Activated naive CD4-positive, alpha-beta T cell treated with anti-CD3 and anti-CD28 coated beads for 36 hours (primary cell): ENCODE data around the gene UCKL1. TPM values are rescaled to one million over a fixed set of nuclear protein-coding genes. Genes with fewer than 3 reads are reported as not detected.

ENCODE experiments used
- CTCF ChIA-PET: fragments of 350-600 bp; sonication (Branson Sonifier 250); formaldehyde crosslinking; loops from one replicate; lab custom pipeline; 2021; ENCODE audit warnings: antibody characterized with exemption; lab: Charles Lee
- DNase-seq: peaks from one replicate; pipeline ENCODE4 v3.0.0-alpha.2; 2020
- H3K27ac Mint-ChIP-seq: one replicate; pipeline ENCODE4 v1.8.0; 2021; ENCODE audit warnings: mild to moderate bottlenecking, mixed read lengths
- H3K27me3 Mint-ChIP-seq: one replicate; pipeline ENCODE4 v1.8.0; 2021; ENCODE audit warnings: low read depth, mixed read lengths
- H3K36me3 Mint-ChIP-seq: one replicate; pipeline ENCODE4 v1.8.0; 2021; ENCODE audit warnings: low read depth, mixed read lengths
- H3K4me1 Mint-ChIP-seq: one replicate; pipeline ENCODE4 v1.8.0; 2021; ENCODE audit warnings: low read depth, mixed read lengths
- H3K4me3 Mint-ChIP-seq: one replicate; pipeline ENCODE4 v1.8.0; 2021; ENCODE audit warnings: mild to moderate bottlenecking, moderate library complexity, mixed read lengths
- H3K9me3 Mint-ChIP-seq: one replicate; pipeline ENCODE4 v1.8.0; 2021; ENCODE audit warnings: mixed read lengths
- intact Hi-C: fragments of 100-400 bp; cut with micrococcal nuclease; formaldehyde crosslinking; loops from one replicate; pipeline ENCODE4 v1.15.1; 2023
- total RNA-seq, 2 experiments: library from RNA; stranded (reverse); gene quantifications; one replicate each; pipeline ENCODE4 v1.2.3, GENCODE V29; 2021

Gene UCKL1
- total RNA-seq, 2 experiments from 2014 or later: 23.3 to 23.9 TPM

DNA sequence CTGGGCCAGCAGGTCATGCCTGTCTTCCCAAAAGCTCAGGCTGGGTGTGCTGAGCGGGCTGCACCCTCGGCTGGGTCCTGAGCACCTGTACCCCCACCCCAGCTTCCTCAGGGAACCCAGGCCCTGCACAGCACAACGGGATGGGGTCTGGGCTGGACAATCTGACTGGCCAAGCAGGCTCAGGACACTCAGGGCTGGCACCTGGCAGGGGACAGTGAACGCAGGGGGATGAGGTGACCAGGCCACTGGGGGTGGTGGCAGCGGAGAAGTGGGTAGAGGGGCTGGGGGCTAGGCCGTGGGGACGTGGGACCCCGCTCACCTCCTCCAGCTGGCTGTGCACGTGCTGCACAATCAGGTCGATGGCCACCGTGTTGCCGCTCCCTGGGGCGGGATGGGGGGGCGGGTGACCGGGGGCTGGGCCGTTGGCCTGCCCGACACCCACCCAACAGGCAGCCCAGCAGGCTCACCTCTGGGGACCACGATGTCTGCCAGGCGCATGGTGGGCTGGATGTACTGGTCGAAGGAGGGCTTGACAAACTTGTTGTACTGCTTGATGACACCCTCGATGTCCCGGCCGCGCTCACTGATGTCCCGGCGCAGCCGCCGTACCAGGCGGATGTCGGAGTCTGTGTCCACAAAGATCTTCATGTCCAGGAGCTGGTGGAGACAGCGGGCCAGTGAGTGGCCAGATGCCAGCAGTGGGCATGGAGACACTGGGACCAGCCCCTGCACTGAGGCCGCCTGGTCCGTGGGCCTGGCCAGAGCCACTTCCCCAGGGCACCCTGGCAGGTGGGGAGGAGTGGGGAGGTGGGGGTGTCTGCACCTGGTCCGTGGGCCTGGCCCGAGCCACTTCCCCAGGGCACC, 11.9 kb downstream of the UCKL1 start:
- Mint-ChIP-seq H3K27me3 (no peaks in the 10 kb centered on the region), H3K27ac (no peak overlapping the region), H3K9me3 (no peaks in the 10 kb centered on the region), H3K4me1 (peaks cover 34% of the 10 kb centered on the region), H3K4me3 (no peak overlapping the region), H3K36me3 (peaks cover 13% of the 10 kb centered on the region)
- CTCF ChIA-PET: no interaction called here
- no peak for DNase-seq
- intact Hi-C loops: no loop called here

DNA sequence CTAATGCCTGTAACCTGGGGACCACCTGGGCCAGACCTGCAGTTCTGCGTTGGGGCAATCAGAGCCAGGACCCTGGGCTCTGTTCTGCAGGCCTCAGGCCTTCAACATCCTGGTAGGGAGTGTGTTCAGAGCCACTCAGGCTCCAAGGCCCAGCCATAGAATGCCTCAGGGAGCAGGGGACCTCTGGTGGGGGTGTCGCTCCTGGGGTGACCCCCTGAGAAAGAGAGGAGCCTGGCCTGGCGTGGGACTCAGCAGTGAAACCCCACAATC, 12.5 kb downstream of the UCKL1 start:
- intact Hi-C loops: no loop called here
- peaks cover 29% of the 10 kb centered on the region for H3K4me1 Mint-ChIP-seq
- no peak for DNase-seq
- H3K9me3 Mint-ChIP-seq: no peaks in the 10 kb centered on the region
- CTCF ChIA-PET: no interaction called here
- H3K27me3 Mint-ChIP-seq: no peaks in the 10 kb centered on the region
- H3K4me3 Mint-ChIP-seq: no peak overlapping the region
- peaks cover 13% of the 10 kb centered on the region for H3K36me3 Mint-ChIP-seq
- no peak overlapping the region for H3K27ac Mint-ChIP-seq

DNA sequence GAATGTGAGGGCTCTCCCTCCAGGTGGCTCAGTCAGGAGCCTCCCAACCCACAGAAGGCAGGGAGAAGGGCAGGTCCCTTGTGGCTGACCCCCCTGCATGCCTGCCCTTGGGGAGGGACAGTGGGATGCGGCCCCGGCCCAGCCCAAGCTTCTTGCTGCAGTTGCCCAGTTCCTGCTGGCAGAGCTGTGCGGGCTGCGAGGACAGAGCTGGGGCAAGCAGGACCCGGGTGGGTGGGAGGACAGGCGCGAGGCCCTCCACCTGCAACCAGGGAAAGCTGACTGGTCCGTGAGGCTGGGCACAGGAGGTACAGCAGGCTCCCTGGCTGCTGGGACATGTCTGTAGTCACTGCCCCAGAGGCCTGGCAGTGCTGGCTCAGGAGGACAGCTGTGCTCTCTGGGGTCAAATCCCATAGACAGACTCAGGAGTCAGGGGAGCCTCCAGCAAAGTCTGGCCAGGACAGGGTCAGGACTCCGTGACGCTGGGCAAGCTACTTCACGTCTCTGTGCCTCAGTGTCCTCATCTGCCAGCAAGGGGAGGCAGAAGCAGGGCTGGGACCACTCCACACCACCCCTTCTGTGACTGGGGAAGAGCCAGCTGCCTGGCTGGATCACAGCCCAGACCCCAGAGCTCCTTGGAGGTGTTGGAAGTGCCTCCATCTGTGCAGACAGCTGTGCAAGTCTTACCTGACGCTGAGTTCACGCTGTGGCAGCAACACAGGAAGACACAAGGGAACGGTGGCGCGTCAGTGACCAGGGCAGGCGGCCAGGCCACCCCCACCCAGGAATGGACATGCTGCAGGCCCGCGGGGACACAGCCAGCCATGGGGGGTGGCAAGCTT, 13.0 kb downstream of the UCKL1 start:
- no peak overlapping the region for H3K27ac Mint-ChIP-seq

DNA sequence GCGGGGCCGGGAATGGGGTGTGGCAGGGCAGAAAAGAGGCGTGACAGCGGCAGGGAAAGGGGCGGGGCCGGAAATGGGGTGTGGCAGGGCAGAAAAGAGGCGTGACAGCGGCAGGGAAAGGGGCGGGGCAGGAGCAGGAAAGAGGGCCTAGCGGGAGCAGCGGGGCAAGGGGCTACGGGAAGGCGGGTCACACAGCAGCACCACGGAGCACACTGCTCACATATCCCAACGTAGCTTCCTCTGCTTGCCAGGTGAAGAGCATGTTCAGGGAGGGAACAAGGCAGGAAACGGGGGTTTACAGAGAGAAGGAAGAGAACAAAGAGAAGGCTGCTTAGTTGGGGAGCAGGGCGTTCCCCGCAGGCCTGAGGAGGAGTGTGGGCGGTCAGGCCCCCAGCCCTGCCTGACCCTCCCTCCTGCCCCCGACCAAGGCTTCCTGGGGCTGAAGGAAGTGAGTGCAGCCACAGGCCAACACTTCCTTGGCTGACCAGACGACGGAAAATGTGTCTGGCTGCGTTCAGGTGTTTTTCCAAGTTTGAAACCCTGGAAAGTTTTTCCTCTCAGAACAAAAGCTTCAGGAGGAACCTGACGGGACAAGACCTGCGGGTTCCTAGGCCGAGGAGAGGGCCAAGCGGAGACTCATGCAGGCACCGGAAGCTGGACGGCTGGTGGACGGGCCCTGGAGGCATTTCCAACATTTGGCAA, 13.8 kb downstream of the UCKL1 start:
- peaks cover 11% of the 10 kb centered on the region for H3K36me3 Mint-ChIP-seq
- intact Hi-C loops: no loop called here
- H3K27ac Mint-ChIP-seq: peak overlapping the region; percentile 54
- no peaks in the 10 kb centered on the region for H3K27me3 Mint-ChIP-seq
- DNase-seq: peak; percentile 49
- H3K4me3 Mint-ChIP-seq: no peak overlapping the region
- CTCF ChIA-PET: no interaction called here
- H3K4me1 Mint-ChIP-seq: peaks cover 15% of the 10 kb centered on the region
- H3K9me3 Mint-ChIP-seq: no peaks in the 10 kb centered on the region

More for the DNA sequence above, 13.0 kb downstream of the UCKL1 start:
- no peaks in the 10 kb centered on the region for H3K27me3 Mint-ChIP-seq
- peaks cover 23% of the 10 kb centered on the region for H3K4me1 Mint-ChIP-seq
- no peaks in the 10 kb centered on the region for H3K9me3 Mint-ChIP-seq
- CTCF ChIA-PET: no interaction called here
- no peak for DNase-seq
- H3K4me3 Mint-ChIP-seq: no peak overlapping the region
- H3K36me3 Mint-ChIP-seq: peaks cover 12% of the 10 kb centered on the region
- intact Hi-C loops: no loop called here

DNA sequence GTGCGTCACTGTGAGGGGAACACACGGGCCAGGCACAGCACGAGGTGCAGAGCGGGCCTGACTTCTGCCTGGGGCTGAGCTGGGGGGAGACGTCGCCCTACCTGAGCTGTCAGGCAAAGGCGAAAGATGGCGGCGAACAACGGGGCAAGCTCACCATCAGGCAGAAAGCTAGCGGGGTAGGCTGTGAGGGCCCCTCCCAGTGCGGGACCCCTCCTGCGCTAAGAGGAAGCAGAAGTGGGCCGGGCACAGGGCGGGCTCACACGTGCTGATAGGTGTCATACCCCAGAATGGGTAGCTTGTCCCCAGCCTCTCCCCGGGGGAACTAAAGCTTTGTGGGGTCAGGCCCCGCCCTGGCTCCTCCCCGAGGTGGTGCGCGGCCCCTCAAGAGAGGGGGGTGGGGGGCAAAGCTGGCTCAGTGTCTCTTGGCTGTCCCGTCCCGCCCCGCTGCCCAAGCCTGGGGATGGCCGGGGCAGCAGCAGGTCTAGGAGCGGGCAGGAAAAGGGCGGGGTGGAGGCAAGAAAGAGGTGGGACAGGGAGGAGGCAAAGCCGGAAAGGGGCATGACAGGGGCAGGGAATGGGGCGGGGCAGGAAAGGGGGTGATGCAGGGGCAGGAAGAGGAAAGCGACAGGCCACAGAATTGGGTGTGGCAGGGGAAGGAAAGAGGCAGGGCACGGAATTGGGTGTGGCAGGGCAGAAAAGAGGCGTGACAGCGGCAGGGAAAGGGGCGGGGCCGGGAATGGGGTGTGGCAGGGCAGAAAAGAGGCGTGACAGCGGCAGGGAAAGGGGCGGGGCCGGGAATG, 14.7 kb downstream of the UCKL1 start:
- intact Hi-C loops: no loop called here
- peak; percentile 84 for DNase-seq
- H3K4me3 Mint-ChIP-seq: no peak overlapping the region
- CTCF ChIA-PET: no interaction called here
- peak overlapping the region; percentile 71 for H3K27ac Mint-ChIP-seq
- no peaks in the 10 kb centered on the region for H3K27me3 Mint-ChIP-seq
- peaks cover 10% of the 10 kb centered on the region for H3K4me1 Mint-ChIP-seq
- peaks cover 11% of the 10 kb centered on the region for H3K36me3 Mint-ChIP-seq
- no peaks in the 10 kb centered on the region for H3K9me3 Mint-ChIP-seq

DNA sequence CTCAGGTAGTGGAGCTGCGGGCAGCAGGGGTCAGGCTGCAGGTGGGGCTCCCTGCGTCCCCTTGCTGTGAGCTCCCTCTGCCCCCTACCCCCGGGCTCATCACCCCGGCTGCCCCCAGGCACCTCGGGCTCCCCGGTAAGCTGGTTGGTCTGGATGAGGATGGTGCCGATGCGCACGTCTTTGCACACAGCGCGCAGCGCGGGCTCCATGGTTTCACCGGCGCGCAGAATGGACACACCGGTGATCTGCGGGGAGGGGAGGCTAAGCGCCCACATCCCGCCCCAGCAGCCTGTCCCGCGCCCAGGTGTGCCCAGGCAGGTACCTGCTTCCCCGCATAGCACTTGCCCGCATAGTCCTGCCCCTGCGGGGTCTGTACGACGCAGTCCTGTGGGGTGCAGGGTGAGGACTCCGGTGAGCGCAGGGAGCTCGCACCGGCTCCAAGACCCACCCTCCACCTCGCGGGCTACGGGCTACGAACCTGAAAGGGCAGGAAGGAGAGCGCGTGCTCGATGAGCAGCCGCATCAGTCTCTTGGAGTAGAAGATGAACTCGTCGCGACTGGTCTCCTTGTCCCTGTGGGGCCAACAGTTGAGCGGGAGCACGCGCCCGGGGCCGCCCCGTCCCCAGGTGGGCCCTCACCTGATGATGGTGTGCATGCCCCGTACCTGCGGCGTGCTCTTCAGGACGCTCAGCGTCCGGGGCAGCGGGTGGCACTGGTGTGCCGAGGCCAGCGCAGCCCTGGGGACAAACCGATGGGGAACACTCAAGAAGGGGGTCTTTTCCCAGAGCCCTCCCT, 15.5 kb downstream of the UCKL1 start:
- intact Hi-C loops: no loop called here
- peaks cover 13% of the 10 kb centered on the region for H3K36me3 Mint-ChIP-seq
- peaks cover 10% of the 10 kb centered on the region for H3K4me1 Mint-ChIP-seq
- no peak for DNase-seq
- H3K4me3 Mint-ChIP-seq: no peak overlapping the region
- no peaks in the 10 kb centered on the region for H3K27me3 Mint-ChIP-seq
- CTCF ChIA-PET: no interaction called here
- H3K9me3 Mint-ChIP-seq: no peaks in the 10 kb centered on the region
- no peak overlapping the region for H3K27ac Mint-ChIP-seq

DNA sequence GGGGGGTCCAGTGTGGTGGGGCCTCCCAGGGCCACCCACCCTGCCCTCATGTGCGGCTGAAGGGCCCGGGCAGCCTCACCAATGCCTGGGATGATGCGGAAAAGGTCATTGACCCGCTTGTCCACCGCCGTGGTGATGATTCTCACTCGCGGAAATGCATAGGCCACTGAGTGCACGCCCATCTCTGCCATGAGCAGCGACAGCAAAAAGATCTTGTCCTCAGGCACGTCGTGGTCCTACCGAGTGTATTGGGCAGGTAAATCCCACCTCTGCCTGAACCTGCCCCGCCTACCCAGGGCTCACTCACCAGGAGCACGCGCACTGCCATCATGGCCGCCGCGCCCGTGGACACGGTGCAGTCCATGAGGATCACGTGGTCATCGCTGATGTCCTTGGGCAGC, 16.1 kb downstream of the UCKL1 start:
- intact Hi-C loops: no loop called here
- no peak overlapping the region for H3K4me3 Mint-ChIP-seq
- CTCF ChIA-PET: no interaction called here
- peaks cover 10% of the 10 kb centered on the region for H3K4me1 Mint-ChIP-seq
- H3K27me3 Mint-ChIP-seq: no peaks in the 10 kb centered on the region
- DNase-seq: no peak
- H3K9me3 Mint-ChIP-seq: no peaks in the 10 kb centered on the region
- H3K36me3 Mint-ChIP-seq: peaks cover 12% of the 10 kb centered on the region
- no peak overlapping the region for H3K27ac Mint-ChIP-seq

DNA sequence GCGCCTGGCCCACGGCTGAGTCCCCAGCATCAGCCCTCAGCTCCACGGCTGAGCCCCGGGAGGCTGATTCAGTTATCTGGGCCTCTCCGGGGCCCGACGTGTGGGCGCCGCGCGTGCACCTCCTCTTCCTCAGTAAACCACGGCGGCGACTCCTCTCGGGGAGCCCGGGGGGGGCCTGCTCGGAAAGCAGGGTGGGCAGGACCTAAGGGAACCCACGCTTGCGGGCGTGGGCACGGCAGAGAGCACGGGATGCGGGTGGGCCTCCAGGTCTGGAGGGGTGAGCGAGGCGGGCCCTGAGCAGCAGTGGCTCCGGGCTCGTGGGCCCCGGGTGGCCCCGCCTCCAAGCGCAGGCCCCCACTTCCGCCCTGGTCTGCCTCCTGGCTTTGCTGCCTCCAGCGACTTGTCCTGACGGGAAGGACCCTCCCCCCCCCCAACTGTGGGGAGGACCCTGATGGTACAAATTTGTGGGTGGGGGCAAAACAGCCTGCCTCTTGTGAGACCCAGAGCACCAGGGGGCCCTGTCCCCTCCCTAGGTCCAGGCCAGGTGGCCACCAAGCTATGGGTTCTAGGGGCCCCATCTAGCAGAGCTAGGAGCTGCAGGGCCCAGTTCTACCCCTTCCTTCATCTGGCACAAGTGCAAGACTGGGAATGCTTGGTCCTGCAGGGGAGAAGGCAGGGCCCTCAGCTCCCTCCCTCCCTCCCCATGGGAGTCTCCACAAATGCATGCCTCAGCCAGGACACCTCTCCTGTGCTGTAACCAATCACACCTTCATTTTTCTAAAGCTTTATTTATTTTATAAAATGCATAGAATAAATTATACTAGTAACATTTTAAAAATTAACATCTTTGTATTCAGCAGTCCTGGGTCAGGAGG, 16.9 kb downstream of the UCKL1 start:
- intact Hi-C loops: no loop called here
- CTCF ChIA-PET: interaction anchor here (0.8 kb wide), 1 partner anchor 41 kb away, joined by 3 read pairs; the partner anchor contains the start of gene PRPF6
- Mint-ChIP-seq H3K9me3 (no peaks in the 10 kb centered on the region), H3K4me3 (no peak overlapping the region), H3K4me1 (peaks cover 10% of the 10 kb centered on the region), H3K27ac (no peak overlapping the region), H3K36me3 (peaks cover 12% of the 10 kb centered on the region), H3K27me3 (no peaks in the 10 kb centered on the region)
- DNase-seq: no peak

DNA sequence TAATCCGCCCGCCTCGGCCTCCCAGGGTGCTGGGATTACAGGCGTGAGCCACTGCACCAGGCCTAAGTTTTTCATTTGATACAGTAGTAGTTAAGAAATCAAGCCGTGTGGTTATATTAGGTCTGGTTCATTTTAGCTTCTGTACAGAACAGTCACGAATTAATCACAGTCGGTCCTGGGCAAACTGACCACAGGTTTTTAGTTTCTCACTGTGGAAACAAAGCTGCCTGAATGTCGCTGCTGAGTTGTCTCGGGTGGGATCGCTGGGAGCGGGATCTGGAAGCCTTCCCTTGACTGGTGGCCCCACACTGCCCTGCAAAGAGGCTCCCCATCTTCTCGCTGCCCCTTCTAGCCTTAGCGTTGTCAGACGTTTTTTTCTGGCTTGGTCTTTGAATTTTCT, 18.6 kb downstream of the UCKL1 start:
- no peak overlapping the region for H3K4me3 Mint-ChIP-seq
- H3K4me1 Mint-ChIP-seq: peaks cover 10% of the 10 kb centered on the region
- H3K27me3 Mint-ChIP-seq: no peaks in the 10 kb centered on the region
- peaks cover 12% of the 10 kb centered on the region for H3K36me3 Mint-ChIP-seq
- CTCF ChIA-PET: no interaction called here
- H3K27ac Mint-ChIP-seq: no peak overlapping the region
- intact Hi-C loops: no loop called here
- no peaks in the 10 kb centered on the region for H3K9me3 Mint-ChIP-seq
- DNase-seq: no peak

DNA sequence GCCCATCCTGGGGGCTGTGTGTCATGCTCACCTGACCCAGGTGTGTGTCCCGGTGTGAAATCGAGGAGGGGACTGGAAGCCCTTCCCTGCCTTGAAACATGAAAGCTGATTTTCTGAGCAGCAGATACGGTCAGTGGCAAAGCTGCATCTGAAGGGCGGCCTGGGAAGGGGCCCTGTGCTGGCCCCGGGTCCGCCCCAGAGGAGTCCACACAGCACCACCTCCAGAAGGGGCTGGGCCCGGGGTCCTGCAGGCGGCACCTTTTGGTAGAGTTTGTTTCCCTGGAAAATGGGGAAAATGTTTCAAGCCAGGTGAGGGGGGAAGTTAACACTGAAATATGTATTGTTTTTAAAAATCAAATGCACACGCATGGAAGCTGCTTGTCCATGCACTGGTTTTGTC, 20.8 kb downstream of the UCKL1 start:
- Mint-ChIP-seq H3K4me1 (no peaks in the 10 kb centered on the region), H3K4me3 (no peak overlapping the region), H3K9me3 (no peaks in the 10 kb centered on the region), H3K27ac (no peak overlapping the region), H3K36me3 (peaks cover 12% of the 10 kb centered on the region), H3K27me3 (no peaks in the 10 kb centered on the region)
- DNase-seq: no peak
- CTCF ChIA-PET: no interaction called here
- intact Hi-C loops: no loop called here
